H1 (cell line): ENCODE data around the gene TRIM7. TPM values are rescaled to one million over a fixed set of nuclear protein-coding genes. Genes with fewer than 3 reads are reported as not detected.

Experiments
- ASH2L ChIP-seq: fragments of 200-600, 300-600 bp; sonication (generic); IDR thresholded peaks from one replicate; pipeline ENCODE4 v1.7.1; 2017; ENCODE audit warnings: low read length
- ATF2 ChIP-seq: IDR thresholded peaks from 2 replicates; pipeline ENCODE4 v1.6.1; 2012; ENCODE audit warnings: low read length, inconsistent platforms
- CTBP2 ChIP-seq: IDR thresholded peaks from 2 replicates; pipeline ENCODE4 v1.7.0; 2011; ENCODE audit warnings: borderline replicate concordance, mild to moderate bottlenecking, moderate library complexity, mixed read lengths, low read length; ENCODE audit not compliant: insufficient read depth, insufficient read length
- E2F6 ChIP-seq: IDR thresholded peaks from 2 replicates; pipeline ENCODE4 v1.6.1; 2012; ENCODE audit warnings: inconsistent platforms
- EZH2 ChIP-seq: fragments of 200-600 bp; sonication (generic); IDR thresholded peaks from 2 replicates; pipeline ENCODE4 v1.7.1; 2012; ENCODE audit warnings: low read depth, mild to moderate bottlenecking, moderate library complexity, low read length, inconsistent platforms; ENCODE audit not compliant: severe bottlenecking
- HDAC2 ChIP-seq, 2 experiments: fragments of 300-600 bp in 1 of 2; sonication (generic) in 1 of 2; IDR thresholded peaks; 2 replicates each; pipeline ENCODE4 v1.6.1; 2011 to 2012; ENCODE audit warnings: low read depth in 2 of 2, low read length in 2 of 2, mild to moderate bottlenecking in 2 of 2, moderate library complexity in 2 of 2, borderline replicate concordance in 1 of 2, inconsistent platforms in 1 of 2
- JUND ChIP-seq: IDR thresholded peaks from 2 replicates; pipeline ENCODE4 v1.6.1; 2011; ENCODE audit warnings: mild to moderate bottlenecking, improper control_type of control experiment, low read length
- KDM4A ChIP-seq: IDR thresholded peaks from one replicate; pipeline ENCODE4 v1.7.1; 2012; ENCODE audit warnings: low read depth, mild to moderate bottlenecking, moderate library complexity, low read length, inconsistent platforms; ENCODE audit not compliant: severe bottlenecking
- MAFK ChIP-seq: IDR thresholded peaks from 2 replicates; pipeline ENCODE4 v1.6.1; 2012; ENCODE audit warnings: low read depth, mild to moderate bottlenecking, improper control_type of control experiment, low read length
- PHF8 ChIP-seq: fragments of 200-600 bp; sonication (generic); conservative IDR thresholded peaks from 2 replicates; pipeline ENCODE4 v1.7.1; 2012; ENCODE audit warnings: low read depth, mild to moderate bottlenecking, inconsistent platforms, low read length, moderate library complexity
- POLR2A ChIP-seq, 2 experiments: IDR thresholded peaks; 1 replicate in 1 of 2; 2 replicates in 1 of 2; pipeline ENCODE4 v1.6.1; 2011; ENCODE audit warnings: low read depth in 2 of 2, low read length in 2 of 2, mild to moderate bottlenecking in 2 of 2; ENCODE audit errors: control extremely low read depth in 1 of 2
- RBBP5 ChIP-seq: IDR thresholded peaks from 2 replicates; pipeline ENCODE4 v1.7.1; 2012; ENCODE audit warnings: low read depth, mild to moderate bottlenecking, inconsistent platforms, low read length, moderate library complexity, borderline replicate concordance
- SIN3A ChIP-seq, 2 experiments: IDR thresholded peaks in 1 of 2; conservative IDR thresholded peaks in 1 of 2; 2 replicates each; pipeline ENCODE4 v1.6.1; 2011 to 2012; ENCODE audit warnings: low read length in 2 of 2, improper control_type of control experiment in 1 of 2, low read depth in 1 of 2, mild to moderate bottlenecking in 1 of 2
- TBP ChIP-seq: IDR thresholded peaks from 2 replicates; pipeline ENCODE4 v1.6.1; 2011; ENCODE audit warnings: low read depth, low read length, improper control_type of control experiment
- TEAD4 ChIP-seq: IDR thresholded peaks from 2 replicates; pipeline ENCODE4 v1.6.1; 2012; ENCODE audit warnings: low read depth, low read length, inconsistent platforms, mixed read lengths
- polyA plus RNA-seq, 7 experiments: library from polyadenylated mRNA; depleted of rRNA in 3 of 7; stranded (reverse) in 5 of 7; unstranded in 2 of 7; fragments of >200 nt in 5 of 7; fragments of 200-250 nt in 2 of 7; gene quantifications; 1 replicate in 5 of 7; 2 replicates in 1 of 7; 4 replicates in 1 of 7; pipeline versions ENCODE4 v1.2.1 to v1.2.3, GENCODE V29; 2011 to 2013; ENCODE audit warnings: missing spikeins in 2 of 7, mixed read lengths in 2 of 7
- total RNA-seq: library from RNA; stranded (reverse); fragmentation: NEBNext Ultra II Directional; extraction: Animal tissue kit (Norgen Biotek cat#: 25700); gene quantifications from 2 replicates; pipeline ENCODE4 v1.2.1, GENCODE V29; 2021

TRIM7 gene
- total and polyA plus RNA-seq, 2 of the 8 experiments (the other 6 are each of a cell fraction or from before 2014, with no cell fraction given), result 0.36 to 0.47 TPM

- TF ChIP-seq SIN3A (conservative IDR thresholded peaks at IDR 0.05 in 1 of 2, IDR thresholded peaks at IDR 0.05 in 1 of 2; ENCODE audit: low read depth in 1 of 2, low read length in 2 of 2) (0 out of 4 replicates have a peak, but pooled peaks of 1 of the 2 experiments have one; percentile 29), KDM4A (peak; percentile 34), MAFK (peak; percentile 81; the same call in 1 of the 2 replicates), EZH2 (no peak), CTBP2 (no peak), ATF2 (peak; percentile 72; the same call in 1 of the 2 replicates), TEAD4 (peak; percentile 52; the same call in 1 of the 2 replicates), TBP (peak; percentile 99), JUND (no peak), HDAC2 (IDR thresholded peaks at IDR 0.05; ENCODE audit: borderline replicate concordance in 1 of 2, low read depth in 2 of 2, low read length in 2 of 2) (no peak), PHF8 (peak; percentile 38; the same call in 1 of the 2 replicates), POLR2A (IDR thresholded peaks at IDR 0.05; ENCODE audit: control extremely low read depth in 1 of 2, low read depth in 2 of 2, low read length in 2 of 2) (no peak), ASH2L (peak; percentile 97), E2F6 (no peak), RBBP5 (peak; percentile 90)
These were observed 2.4 kb upstream of the TRIM7 start (continued) for GRCh38 chr5:181207214-181207959.
